ENCODE measurements around the gene ELP4.

DNA sequence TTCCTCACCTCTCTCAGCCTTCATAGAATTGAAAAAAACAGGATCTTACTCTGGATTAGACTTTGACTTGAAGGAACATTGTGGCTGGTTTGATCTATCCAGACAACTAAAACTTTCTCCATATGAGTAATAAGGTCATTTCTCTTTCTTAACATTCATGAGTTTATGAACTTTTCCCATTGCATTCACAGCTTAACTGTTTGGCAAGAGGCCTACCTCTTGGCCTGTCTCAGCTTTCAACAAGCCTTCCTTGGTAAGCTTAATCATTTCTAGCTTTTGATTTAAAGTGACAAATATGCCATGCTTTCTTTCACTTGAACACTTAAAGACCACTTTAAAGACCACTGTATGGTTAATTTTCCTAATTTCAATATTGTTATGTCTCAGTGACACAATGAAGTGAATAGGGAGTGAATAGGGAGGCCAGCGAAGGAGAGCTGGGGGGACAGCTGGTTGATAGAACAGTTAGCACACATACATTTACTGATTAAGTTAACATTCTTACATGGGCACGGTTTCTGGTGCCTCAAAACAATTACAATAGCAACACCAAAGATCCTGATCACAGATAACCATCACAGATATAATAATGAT is 17.1 kb upstream of the ELP4 start:
- TF ChIP-seq, protein P1, sequence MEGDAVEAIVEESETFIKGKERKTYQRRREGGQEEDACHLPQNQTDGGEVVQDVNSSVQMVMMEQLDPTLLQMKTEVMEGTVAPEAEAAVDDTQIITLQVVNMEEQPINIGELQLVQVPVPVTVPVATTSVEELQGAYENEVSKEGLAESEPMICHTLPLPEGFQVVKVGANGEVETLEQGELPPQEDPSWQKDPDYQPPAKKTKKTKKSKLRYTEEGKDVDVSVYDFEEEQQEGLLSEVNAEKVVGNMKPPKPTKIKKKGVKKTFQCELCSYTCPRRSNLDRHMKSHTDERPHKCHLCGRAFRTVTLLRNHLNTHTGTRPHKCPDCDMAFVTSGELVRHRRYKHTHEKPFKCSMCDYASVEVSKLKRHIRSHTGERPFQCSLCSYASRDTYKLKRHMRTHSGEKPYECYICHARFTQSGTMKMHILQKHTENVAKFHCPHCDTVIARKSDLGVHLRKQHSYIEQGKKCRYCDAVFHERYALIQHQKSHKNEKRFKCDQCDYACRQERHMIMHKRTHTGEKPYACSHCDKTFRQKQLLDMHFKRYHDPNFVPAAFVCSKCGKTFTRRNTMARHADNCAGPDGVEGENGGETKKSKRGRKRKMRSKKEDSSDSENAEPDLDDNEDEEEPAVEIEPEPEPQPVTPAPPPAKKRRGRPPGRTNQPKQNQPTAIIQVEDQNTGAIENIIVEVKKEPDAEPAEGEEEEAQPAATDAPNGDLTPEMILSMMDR (IDR thresholded peaks at IDR 0.05), result no peak
- TF ChIP-seq POLR2A (IDR thresholded peaks at IDR 0.05), result no peak
